Esophagus (tissue), 2 donors: ENCODE results near the gene HS3ST3A1. TPM values are rescaled to one million over a fixed set of nuclear protein-coding genes. Genes with fewer than 3 reads are reported as not detected.
"Not testable (repeated sequence)": the region's sequence is repeated elsewhere in the genome, so short reads cannot be mapped to it uniquely, and the experiment has no call there.

Source experiments
- H3K27ac ChIP-seq, 2 donors: one replicate each; pipeline ENCODE4 v1.5.1; 2013; ENCODE audit warnings: low read depth in 2 of 2, mild to moderate bottlenecking in 2 of 2, inconsistent platforms in 1 of 2, low read length in 1 of 2, moderate library complexity in 1 of 2
- H3K27me3 ChIP-seq, 2 donors: one replicate each; pipeline ENCODE4 v1.6.1; 2013; ENCODE audit warnings: low read length in 2 of 2, control low read depth in 1 of 2, mild to moderate bottlenecking in 1 of 2; ENCODE audit not compliant: insufficient read depth in 2 of 2, control insufficient read depth in 1 of 2
- H3K36me3 ChIP-seq, 2 donors: one replicate each; pipeline ENCODE4 v1.6.1; 2013; ENCODE audit warnings: low read length in 1 of 2; ENCODE audit not compliant: control insufficient read depth in 2 of 2, insufficient read depth in 2 of 2
- H3K4me1 ChIP-seq, 2 donors: one replicate each; pipeline ENCODE4 v1.6.1; 2013; ENCODE audit warnings: low read length in 1 of 2; ENCODE audit not compliant: control insufficient read depth in 2 of 2, insufficient read depth in 2 of 2
- H3K4me3 ChIP-seq, 2 donors: one replicate each; pipeline ENCODE4 v1.5.1; 2013; ENCODE audit warnings: low read length in 2 of 2, mild to moderate bottlenecking in 2 of 2, low read depth in 1 of 2, moderate library complexity in 1 of 2
- H3K9me3 ChIP-seq, 2 donors: one replicate each; pipeline ENCODE4 v1.6.1; 2013; ENCODE audit warnings: mild to moderate bottlenecking in 2 of 2, low read depth in 1 of 2, low read length in 1 of 2, moderate library complexity in 1 of 2; ENCODE audit not compliant: control insufficient read depth in 2 of 2, insufficient read depth in 1 of 2
- WGBS, 2 donors: extraction: QIAGEN DNeasy Blood & Tissue Kit; methylation state at CpG; one replicate each; pipeline ENCODE4 v1.1.7; 2013; 5-methylcytosine and 5-hydroxymethylcytosine counted together
- polyA plus RNA-seq, 2 donors: library from polyadenylated mRNA; stranded (reverse); fragments of 200-250 nt; gene quantifications; one replicate each; pipeline ENCODE4 v1.2.3, GENCODE V29; 2013
- donor health status: healthy with polysubstance abuse.
- donor health status: Bipolar disorder and iron deficiency.

HS3ST3A1 gene
- polyA plus RNA-seq, 2 donors, result 1.7 to 5.8 TPM

DNA sequence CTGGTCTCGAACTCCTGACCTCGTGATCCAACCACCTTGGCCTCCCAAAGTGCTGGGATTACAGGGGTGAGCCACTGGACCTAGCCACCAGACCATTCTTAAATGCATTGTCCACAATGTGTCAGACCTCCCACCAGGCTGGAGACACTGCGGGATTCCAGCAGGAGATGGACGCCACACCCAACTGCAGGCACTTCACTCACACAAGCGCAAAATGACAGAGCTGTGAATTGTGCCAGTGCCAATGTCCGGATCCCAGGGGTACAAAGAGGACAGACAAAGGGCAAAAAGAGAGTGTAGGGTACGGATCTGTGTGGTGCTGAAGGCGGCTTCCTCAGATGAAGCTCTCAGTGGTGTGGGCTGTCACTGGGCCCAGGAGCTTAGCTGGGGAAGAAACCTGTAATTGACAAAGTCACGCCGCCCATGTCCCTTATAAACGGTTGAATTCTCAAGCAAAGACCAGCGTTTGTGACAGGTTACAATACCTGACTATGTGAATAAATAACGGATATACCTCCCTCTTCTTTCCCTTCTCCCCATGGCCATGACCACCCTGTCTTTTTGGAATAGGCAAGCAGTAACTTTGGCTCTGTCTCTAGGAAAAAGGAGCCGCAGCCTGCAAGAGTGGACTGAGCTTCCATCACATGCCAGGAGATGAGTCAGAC is 40.0 kb downstream of the HS3ST3A1 start:
- no peaks in the 10 kb centered on the region for H3K9me3 ChIP-seq
- no peaks in the 10 kb centered on the region for H3K4me1 ChIP-seq
- H3K27ac ChIP-seq, result no peak overlapping the region
- H3K4me3 ChIP-seq, result no peak overlapping the region
- 81 to 86% methylated on average over 14 of the region's 14 CpGs for WGBS, 2 donors
- H3K36me3 ChIP-seq, result peaks cover 0 to 2% of the 10 kb centered on the region in 2 donors
- H3K27me3 ChIP-seq, result no peaks in the 10 kb centered on the region

GRCh38 chr17:13560935-13561334 is 40.8 kb downstream of the HS3ST3A1 start:
- H3K4me1 ChIP-seq, result no peaks in the 10 kb centered on the region
- no peaks in the 10 kb centered on the region for H3K9me3 ChIP-seq
- 82 to 83% methylated on average over 1 of the region's 1 CpG for WGBS, 2 donors
- H3K36me3 ChIP-seq, result peaks cover 0 to 2% of the 10 kb centered on the region in 2 donors
- H3K27me3 ChIP-seq, result no peaks in the 10 kb centered on the region
- H3K27ac ChIP-seq, result no peak overlapping the region
- H3K4me3 ChIP-seq, result no peak overlapping the region

- H3K4me1 ChIP-seq, result no peaks in the 10 kb centered on the region
- 57 to 61% methylated on average over 3 of the region's 3 CpGs for WGBS, 2 donors
- H3K27me3 ChIP-seq, result no peaks in the 10 kb centered on the region
- no peaks in the 10 kb centered on the region for H3K9me3 ChIP-seq
- peaks cover 0 to 2% of the 10 kb centered on the region in 2 donors for H3K36me3 ChIP-seq
- H3K27ac ChIP-seq, result no peak overlapping the region
- H3K4me3 ChIP-seq, result no peak overlapping the region
These were observed 43.1 kb downstream of the HS3ST3A1 start for GRCh38 chr17:13558588-13558987.

- no peak overlapping the region for H3K27ac ChIP-seq
- H3K27me3 ChIP-seq, result peaks cover 0 to 2% of the 10 kb centered on the region in 2 donors
- no peaks in the 10 kb centered on the region for H3K9me3 ChIP-seq
- no peaks in the 10 kb centered on the region for H3K4me1 ChIP-seq
- 90 to 94% methylated on average over 6 of the region's 6 CpGs for WGBS, 2 donors
- peaks cover 0 to 2% of the 10 kb centered on the region in 2 donors for H3K36me3 ChIP-seq
- no peak overlapping the region for H3K4me3 ChIP-seq
These were observed 44.7 kb downstream of the HS3ST3A1 start for GRCh38 chr17:13557077-13557476.

DNA sequence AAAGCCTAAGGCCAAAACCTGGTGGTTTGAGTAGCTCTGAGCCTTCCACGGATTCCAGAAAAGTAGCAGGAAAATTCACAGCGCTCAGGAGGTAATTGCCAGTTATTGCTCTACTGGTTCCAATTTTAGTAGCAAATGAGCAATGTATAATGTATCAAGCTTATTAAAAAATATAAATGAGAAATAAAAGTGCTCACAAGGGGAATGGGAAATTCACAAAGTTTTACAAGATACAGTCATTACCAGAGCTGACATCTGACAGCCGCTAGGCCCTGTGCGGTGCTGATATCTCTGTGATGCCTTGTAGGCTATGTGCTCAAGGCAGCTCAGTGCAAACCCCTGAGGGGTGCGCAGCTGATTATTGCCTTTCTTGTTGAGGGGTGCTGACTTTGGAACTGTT is 47.5 kb downstream of the HS3ST3A1 start:
- Histone ChIP-seq H3K36me3 (no peaks in the 10 kb centered on the region), H3K4me3 (no peak overlapping the region), H3K9me3 (no peaks in the 10 kb centered on the region), H3K27ac (no peak overlapping the region), H3K4me1 (no peaks in the 10 kb centered on the region), H3K27me3 (peaks cover 0 to 2% of the 10 kb centered on the region in 2 donors)
- 95 to 97% methylated on average over 5 of the region's 5 CpGs for WGBS, 2 donors

GRCh38 chr17:13550291-13550690 is 51.4 kb downstream of the HS3ST3A1 start:
- peaks cover 0 to 2% of the 10 kb centered on the region in 2 donors for H3K27me3 ChIP-seq
- no peak overlapping the region for H3K4me3 ChIP-seq
- H3K27ac ChIP-seq, result no peak overlapping the region
- H3K9me3 ChIP-seq, result no peaks in the 10 kb centered on the region
- H3K36me3 ChIP-seq, result no peaks in the 10 kb centered on the region
- 90 to 93% methylated on average over 6 of the region's 6 CpGs for WGBS, 2 donors
- no peaks in the 10 kb centered on the region for H3K4me1 ChIP-seq

DNA sequence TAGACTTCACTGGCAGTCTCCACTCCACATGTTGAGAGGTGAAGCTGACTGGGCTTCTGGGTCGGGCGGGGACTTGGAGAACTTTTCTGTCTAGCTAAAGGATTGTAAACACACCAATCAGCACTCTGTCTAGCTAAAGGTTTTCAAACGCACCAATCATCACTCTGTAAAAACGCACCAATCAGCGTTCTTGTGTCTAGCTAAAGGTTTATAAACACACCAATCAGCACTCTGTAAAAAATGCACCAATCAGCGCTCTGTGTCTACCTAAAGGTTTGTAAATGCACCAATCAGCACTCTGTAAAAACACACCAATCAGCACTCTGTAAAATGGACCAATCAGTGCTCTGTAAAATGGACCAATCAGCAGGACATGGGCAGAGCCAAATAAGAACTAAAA is 53.2 kb downstream of the HS3ST3A1 start:
- H3K27ac ChIP-seq, H3K27me3 ChIP-seq, H3K9me3 ChIP-seq, H3K4me1 ChIP-seq, H3K4me3 ChIP-seq, H3K36me3 ChIP-seq: not testable (repeated sequence)
- WGBS, 2 donors, result 84 to 90% methylated on average over 6 of the region's 6 CpGs

- no peaks in the 10 kb centered on the region for H3K36me3 ChIP-seq
- H3K4me3 ChIP-seq, result no peak overlapping the region
- H3K27ac ChIP-seq, result no peak overlapping the region
- no peaks in the 10 kb centered on the region for H3K27me3 ChIP-seq
- H3K4me1 ChIP-seq, result no peaks in the 10 kb centered on the region
- H3K9me3 ChIP-seq, result no peaks in the 10 kb centered on the region
- WGBS, 2 donors, result 88 to 92% methylated on average over 2 of the region's 2 CpGs
These were observed 54.9 kb downstream of the HS3ST3A1 start for GRCh38 chr17:13546851-13547250.

GRCh38 chr17:13545941-13546340 is 55.8 kb downstream of the HS3ST3A1 start:
- Histone ChIP-seq H3K27me3 (no peaks in the 10 kb centered on the region), H3K9me3 (no peaks in the 10 kb centered on the region), H3K36me3 (no peaks in the 10 kb centered on the region), H3K4me1 (no peaks in the 10 kb centered on the region), H3K27ac (no peak overlapping the region), H3K4me3 (no peak overlapping the region)
- 63 to 68% methylated on average over 8 of the region's 8 CpGs for WGBS, 2 donors

GRCh38 chr17:13544765-13545164 is 57.0 kb downstream of the HS3ST3A1 start:
- Histone ChIP-seq H3K4me3 (no peak overlapping the region), H3K9me3 (no peaks in the 10 kb centered on the region), H3K36me3 (no peaks in the 10 kb centered on the region), H3K27ac (no peak overlapping the region), H3K4me1 (no peaks in the 10 kb centered on the region), H3K27me3 (no peaks in the 10 kb centered on the region)
- 65 to 68% methylated on average over 9 of the region's 9 CpGs for WGBS, 2 donors
